ENCODE data around the gene TTC9.
"Not testable (repeated sequence)": the region's sequence is repeated elsewhere in the genome, so short reads cannot be mapped to it uniquely, and the experiment has no call there.

The TTC9 gene

DNA sequence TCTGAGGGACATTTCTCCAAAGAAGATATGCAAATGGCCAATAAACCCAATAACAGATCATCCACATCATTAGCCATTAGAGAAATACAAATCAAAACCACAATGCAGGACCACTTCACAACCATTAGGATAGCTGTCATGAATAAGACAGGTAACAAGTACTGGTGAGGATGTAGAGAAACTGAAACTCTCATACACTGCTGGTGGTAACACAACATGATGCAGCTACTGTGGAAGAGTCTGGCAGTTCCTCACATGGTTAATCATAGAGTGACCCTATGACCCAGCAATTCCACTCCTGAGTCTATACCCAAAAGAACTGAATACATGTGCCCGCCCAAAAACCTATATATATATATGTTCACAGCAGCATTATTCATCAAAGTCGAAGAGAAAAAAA is 39.0 kb downstream of the TTC9 start:
- DNase-seq (ENCODE audit: low read depth, low spot score): no peak

DNA sequence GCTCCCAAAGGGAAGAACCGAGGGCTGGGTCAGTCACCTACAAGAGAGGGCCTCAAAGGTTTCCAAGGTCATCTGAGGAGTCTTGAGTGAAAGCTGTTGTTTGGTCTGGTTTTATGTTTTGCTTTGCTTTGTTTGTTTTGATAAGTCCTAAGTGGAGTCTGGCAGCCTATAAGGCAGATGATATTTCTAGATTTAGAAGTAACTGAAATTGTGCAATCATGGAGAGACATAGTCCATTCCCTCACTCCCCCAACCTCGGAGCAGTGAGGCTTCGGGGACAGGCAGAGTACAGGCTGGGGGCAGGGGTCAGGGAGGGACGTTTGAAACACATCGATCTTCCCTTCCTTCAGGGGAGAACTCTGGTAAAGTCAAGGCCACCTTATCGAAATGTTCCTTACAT is 42.3 kb downstream of the TTC9 start:
- DNase-seq (ENCODE audit: low read depth, low spot score): no peak

GRCh38 chr14:70685474-70686197 is 43.9 kb downstream of the TTC9 start:
- DNase-seq (ENCODE audit: low read depth, low spot score): no peak

- DNase-seq (ENCODE audit: low read depth, low spot score): no peak
Observed at GRCh38 chr14:70692210-70692609, 50.5 kb downstream of the TTC9 start.

- DNase-seq (ENCODE audit: low read depth, low spot score): no peak
Observed at GRCh38 chr14:70696026-70696425, 54.3 kb downstream of the TTC9 start.

DNA sequence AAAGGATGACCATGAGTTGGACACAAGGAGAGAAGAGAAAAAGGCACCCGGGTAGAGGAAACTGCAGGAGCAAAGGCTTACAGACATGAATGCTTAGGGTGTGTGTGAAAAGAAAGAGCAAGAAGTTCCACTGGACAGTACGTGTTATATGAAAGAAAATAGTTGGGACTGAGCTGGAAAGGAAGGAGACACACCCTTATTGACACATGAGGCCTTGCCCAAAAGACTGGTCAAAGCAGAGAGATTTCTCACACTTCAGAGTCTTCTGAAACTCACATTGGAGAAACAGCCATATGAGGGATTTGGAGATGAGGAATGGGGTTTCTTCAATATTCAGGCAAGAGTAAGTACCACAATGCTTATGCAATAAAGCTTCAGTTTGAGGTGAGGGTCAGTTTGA is 56.0 kb downstream of the TTC9 start:
- no peak for DNase-seq (ENCODE audit: low read depth, low spot score)

DNA sequence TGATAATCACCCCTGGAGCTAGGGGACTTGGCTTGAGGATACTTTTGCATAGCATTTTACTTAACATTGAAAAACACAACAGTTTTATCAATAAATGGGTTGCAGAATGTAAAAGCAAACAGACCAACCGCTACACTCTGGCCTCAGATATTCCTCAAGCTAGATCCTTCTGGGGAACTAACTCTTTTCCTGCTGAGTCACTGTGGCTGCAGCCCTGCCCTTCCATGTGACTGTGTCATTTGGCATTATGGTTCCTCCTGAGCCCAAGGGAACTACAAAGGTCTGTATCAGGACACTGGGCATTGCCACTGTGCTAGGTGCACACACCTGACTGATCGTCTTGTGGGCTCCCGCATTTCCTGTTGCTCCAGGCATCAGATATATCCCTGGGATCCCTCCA is 56.6 kb downstream of the TTC9 start:
- no peak for DNase-seq (ENCODE audit: low read depth, low spot score)

GRCh38 chr14:70699646-70700045 is 57.9 kb downstream of the TTC9 start:
- no peak for DNase-seq (ENCODE audit: low read depth, low spot score)

DNA sequence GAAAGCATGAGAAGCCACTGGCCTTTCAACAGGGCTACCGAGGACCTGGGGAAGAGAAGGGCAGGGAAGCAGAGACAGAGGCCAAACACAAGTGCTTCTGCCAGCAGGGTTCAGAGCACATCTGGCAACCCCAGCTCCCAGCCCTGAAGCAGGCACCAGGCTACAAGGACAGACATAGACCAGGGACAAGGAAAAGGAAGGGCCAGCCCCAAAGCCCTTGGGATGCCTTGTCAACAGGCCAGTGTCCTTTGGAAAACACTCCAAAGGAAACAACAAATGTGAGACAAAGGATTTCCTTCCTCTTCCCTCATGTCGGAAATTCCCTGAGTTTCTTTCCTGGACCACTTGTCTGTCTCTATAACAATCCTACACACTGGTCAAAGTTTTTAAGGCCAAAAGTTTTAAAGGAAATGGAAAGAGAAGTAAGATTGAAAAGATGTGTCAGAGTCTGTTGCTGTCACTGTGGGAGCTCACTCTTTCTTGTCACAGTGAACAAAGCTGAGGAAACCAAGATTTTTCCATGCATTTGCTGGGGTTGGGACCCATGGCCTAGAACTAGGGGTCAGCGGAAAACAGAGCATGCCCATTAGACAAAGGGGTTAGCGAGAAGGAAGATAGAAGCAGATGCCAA is 59.4 kb downstream of the TTC9 start:
- DNase-seq (ENCODE audit: low read depth, low spot score): no peak

DNA sequence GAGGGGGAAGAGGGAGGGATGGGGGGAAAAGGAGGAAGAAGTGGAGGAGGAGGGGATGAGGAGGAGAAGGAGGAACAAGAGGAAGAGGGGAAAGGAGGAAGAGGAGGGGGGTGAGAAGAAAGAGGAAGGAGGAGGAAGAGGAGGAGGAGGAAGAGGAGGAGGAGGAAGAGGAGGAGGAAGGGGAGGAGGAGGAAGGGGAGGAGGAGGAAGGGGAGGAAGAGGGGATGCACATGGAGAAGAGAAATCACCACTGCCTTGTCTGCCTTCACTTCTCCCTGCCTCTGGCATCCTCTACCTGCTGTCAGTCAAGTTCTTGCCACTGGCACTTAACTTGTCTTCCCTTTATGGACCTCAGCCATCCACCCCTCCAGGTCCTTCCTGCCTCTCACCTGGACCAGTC is 59.9 kb downstream of the TTC9 start:
- DNase-seq (ENCODE audit: low read depth, low spot score): no peak

- DNase-seq (ENCODE audit: low read depth, low spot score): no peak
Observed at GRCh38 chr14:70702161-70702560, 60.4 kb downstream of the TTC9 start.

DNA sequence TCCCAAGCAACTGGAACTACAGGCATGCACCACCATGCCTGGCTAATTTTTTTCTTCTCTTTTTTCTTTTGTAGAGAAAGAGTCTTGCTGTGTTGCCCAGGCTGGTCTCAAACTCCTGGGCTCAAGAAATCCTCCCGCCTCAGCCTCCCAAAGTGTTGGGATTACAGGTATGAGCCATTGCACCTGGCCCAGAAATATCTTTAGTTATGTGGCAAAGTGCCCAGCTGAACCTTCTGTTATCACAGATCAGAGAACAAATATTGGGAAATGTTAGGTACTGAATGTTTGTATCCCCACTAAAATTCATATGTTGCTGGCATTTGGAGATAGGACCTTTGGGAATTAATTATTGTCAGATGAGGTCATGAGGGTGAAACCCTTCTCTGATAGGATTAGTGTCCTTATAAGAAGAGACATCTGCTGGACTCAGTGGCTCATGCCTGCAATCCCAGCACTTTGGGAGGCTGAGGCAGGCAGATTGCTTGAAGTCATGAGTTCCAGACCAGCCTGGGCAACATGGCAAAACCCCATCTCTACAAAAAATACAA is 62.0 kb downstream of the TTC9 start:
- not testable (repeated sequence) for DNase-seq (ENCODE audit: low read depth, low spot score)

- DNase-seq (ENCODE audit: low read depth, low spot score): no peak
Observed at GRCh38 chr14:70704960-70705359, 63.2 kb downstream of the TTC9 start.

DNA sequence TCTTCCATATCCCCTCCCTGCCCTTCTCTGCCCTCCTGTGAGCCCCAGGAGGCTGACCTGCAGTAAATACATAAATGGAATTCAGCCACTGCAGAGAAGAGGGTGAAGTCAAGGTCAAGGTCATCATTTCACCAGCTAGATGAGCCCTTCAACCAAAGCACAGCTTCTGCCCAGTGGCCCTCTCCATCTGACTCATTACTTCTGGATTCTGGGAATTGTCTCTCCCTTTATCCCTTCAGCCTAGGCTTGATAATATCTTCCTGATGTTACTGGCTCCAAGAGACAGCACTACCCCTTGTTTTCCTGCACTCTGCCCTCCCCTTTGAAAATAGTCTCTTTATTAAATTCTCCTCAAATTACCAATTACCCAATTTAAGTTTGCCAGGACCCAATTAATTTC is 64.5 kb downstream of the TTC9 start:
- DNase-seq (ENCODE audit: low read depth, low spot score): no peak

- no peak for DNase-seq (ENCODE audit: low read depth, low spot score)
Observed at GRCh38 chr14:70707138-70708038, 65.7 kb downstream of the TTC9 start.

GRCh38 chr14:70708717-70709570 is 67.2 kb downstream of the TTC9 start:
- DNase-seq (ENCODE audit: low read depth, low spot score): peak; percentile 82

- no peak for DNase-seq (ENCODE audit: low read depth, low spot score)
Observed at GRCh38 chr14:70709726-70710382, 68.1 kb downstream of the TTC9 start.

GRCh38 chr14:70711451-70711850 is 69.7 kb downstream of the TTC9 start:
- DNase-seq (ENCODE audit: low read depth, low spot score): no peak

GRCh38 chr14:70713096-70713495 is 71.4 kb downstream of the TTC9 start:
- DNase-seq (ENCODE audit: low read depth, low spot score): no peak

GRCh38 chr14:70713511-70713916 is 71.8 kb downstream of the TTC9 start:
- DNase-seq (ENCODE audit: low read depth, low spot score): no peak

DNA sequence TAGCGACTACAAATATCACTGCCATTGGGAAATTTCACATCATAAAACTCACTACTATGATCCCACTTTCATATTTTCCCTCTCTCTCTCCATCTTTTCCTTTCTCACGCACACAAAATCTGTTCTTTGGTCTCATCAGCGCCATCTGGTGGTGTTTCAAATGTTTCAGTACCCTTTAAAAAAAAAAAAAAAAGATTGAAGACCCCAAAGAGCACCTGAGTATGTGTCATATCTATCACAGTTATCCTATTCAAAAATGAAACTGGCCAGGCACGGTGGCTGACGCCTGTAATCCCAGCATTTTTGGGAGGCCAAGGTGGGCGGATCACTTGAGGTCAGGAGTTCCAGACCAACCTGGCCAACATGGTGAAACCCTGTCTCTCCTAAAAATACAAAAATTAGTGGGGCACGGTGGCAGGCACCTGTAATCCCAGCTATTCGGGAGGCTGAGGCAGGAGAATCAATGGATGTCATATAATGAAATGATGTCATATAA is 72.4 kb downstream of the TTC9 start:
- DNase-seq (ENCODE audit: low read depth, low spot score): no peak
